ENCODE results near the gene HRG.
"Not testable (repeated sequence)": the region's sequence is repeated elsewhere in the genome, so short reads cannot be mapped to it uniquely, and the experiment has no call there.

HRG gene

DNA sequence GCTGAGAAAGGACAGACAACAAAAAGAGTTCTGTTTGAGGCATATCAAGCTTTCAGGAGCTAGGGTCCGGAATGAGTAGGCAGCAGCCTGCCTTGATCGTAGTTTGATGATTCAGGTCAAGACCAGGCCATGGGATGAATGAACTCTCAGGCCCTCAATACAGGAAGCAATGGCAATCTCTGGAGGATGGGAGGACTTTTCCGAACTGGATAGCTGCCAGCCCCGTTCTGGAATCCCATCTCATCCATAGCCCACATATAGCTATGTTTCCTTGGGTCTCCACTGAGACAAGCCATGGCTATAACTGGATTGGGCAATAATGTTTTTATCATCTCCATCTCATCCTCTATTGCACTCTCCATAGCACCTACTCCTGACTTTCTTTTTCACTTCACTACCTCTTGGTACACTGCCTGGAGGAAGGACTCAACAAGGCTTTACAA lies 40.2 kb upstream of the HRG start:
- Histone ChIP-seq H3K27ac (ENCODE audit: low read depth, low read length) (no peak overlapping the region), H3K4me1 (ENCODE audit: insufficient read depth, low read length) (no peaks in the 10 kb centered on the region), H3K36me3 (ENCODE audit: insufficient read depth, low read length) (no peaks in the 10 kb centered on the region), H3K27me3 (ENCODE audit: insufficient read depth, low read length) (no peaks in the 10 kb centered on the region), H3K4me3 (ENCODE audit: low read length) (no peak overlapping the region), H3K9me3 (ENCODE audit: insufficient read depth, low read depth, low read length) (no peaks in the 10 kb centered on the region), H3K9ac (ENCODE audit: low read depth, low read length) (no peak overlapping the region)
- 92% methylated on average over 4 of the region's 4 CpGs for WGBS

DNA sequence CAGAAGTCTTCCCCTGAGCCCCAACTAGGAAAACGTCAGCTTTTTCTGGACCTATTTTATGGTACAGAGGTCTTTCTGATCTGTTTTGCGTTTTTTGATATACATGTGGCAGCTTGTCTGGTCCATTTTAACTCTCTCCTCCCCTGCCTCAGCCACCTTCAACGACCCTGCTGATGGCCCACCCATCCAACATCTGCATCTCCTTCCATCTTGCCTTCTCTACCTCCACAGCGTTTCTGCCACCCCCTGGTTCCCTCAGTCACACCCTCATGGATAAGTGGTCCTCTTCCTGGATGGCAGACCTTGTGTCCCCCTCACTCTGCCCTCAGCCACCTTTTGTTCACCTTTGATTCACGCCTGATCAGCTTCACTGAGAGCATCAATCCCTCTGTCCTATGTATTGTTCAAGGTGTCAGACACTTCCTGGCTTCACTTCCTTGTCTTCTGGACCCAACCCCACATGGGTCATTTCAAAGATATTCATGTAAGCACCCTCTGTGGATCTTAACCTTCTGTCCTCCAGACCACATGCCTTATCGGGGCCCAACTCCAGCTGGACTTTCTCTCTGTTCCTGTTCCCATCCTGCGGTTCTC lies 39.5 kb upstream of the HRG start:
- WGBS, result 88% methylated on average over 7 of the region's 7 CpGs
- Histone ChIP-seq H3K9ac (ENCODE audit: low read depth, low read length) (no peak overlapping the region), H3K27me3 (ENCODE audit: insufficient read depth, low read length) (no peaks in the 10 kb centered on the region)

DNA sequence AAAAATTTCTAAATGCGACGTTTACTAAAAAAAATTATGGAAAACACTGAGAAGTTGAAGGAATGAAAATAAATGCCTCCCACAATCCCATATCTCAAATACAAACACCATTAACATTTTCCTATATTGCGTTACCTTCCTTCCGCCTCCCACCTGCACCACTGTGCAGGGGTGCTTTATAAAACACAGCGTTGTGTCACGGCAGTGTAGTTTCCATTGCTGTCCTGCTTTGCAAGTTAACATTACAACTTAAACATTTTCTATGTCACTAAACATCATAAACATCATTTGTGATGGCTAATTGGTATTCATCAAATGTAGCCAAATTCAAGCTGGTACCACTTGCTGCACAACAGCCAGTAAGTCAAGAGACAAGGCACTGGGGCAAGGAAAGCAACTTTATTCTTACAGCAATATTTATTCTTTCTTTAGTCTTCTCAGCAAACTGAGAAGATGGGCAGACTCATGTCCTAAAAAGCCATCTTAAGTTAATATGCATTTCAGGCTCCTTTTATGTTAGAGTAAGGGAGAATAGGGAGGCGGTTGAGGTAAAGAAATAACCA lies 37.9 kb upstream of the HRG start:
- no peak overlapping the region for H3K9ac ChIP-seq (ENCODE audit: low read depth, low read length)
- no peak overlapping the region for H3K4me3 ChIP-seq (ENCODE audit: low read length)
- no peak overlapping the region for H3K27ac ChIP-seq (ENCODE audit: low read depth, low read length)
- H3K27me3 ChIP-seq (ENCODE audit: insufficient read depth, low read length), result no peaks in the 10 kb centered on the region
- H3K9me3 ChIP-seq (ENCODE audit: insufficient read depth, low read depth, low read length), result no peaks in the 10 kb centered on the region
- H3K4me1 ChIP-seq (ENCODE audit: insufficient read depth, low read length), result no peaks in the 10 kb centered on the region
- no peaks in the 10 kb centered on the region for H3K36me3 ChIP-seq (ENCODE audit: insufficient read depth, low read length)
- WGBS, result 93% methylated on average over 6 of the region's 7 CpGs

More for the DNA sequence above, 39.5 kb upstream of the HRG start:
- no peaks in the 10 kb centered on the region for H3K4me1 ChIP-seq (ENCODE audit: insufficient read depth, low read length)
- H3K9me3 ChIP-seq (ENCODE audit: insufficient read depth, low read depth, low read length), result no peaks in the 10 kb centered on the region
- H3K4me3 ChIP-seq (ENCODE audit: low read length), result no peak overlapping the region
- no peaks in the 10 kb centered on the region for H3K36me3 ChIP-seq (ENCODE audit: insufficient read depth, low read length)
- no peak overlapping the region for H3K27ac ChIP-seq (ENCODE audit: low read depth, low read length)

DNA sequence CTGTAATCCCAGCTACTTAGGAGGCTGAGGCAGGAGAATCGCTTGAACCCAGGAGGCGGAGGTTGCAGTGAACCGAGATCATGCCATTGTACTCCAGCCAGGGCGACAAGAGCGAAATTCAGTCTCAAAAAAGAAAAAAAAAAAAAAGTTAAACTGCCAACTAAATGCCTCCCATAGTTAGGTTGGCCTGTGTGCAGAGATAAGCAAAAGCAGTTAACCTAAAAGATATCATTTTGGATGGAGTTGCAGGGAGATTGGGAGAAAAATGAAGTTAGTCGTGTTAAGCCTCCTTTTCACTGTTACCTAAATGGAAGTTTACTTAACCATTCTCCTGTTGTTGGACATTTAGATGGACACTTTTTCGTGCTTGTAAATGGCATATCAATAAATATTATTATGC lies 37.1 kb upstream of the HRG start:
- Histone ChIP-seq H3K4me3 (ENCODE audit: low read length) (no peak overlapping the region), H3K27me3 (ENCODE audit: insufficient read depth, low read length) (no peaks in the 10 kb centered on the region), H3K27ac (ENCODE audit: low read depth, low read length) (no peak overlapping the region), H3K9ac (ENCODE audit: low read depth, low read length) (no peak overlapping the region), H3K36me3 (ENCODE audit: insufficient read depth, low read length) (no peaks in the 10 kb centered on the region), H3K4me1 (ENCODE audit: insufficient read depth, low read length) (no peaks in the 10 kb centered on the region), H3K9me3 (ENCODE audit: insufficient read depth, low read depth, low read length) (no peaks in the 10 kb centered on the region)
- WGBS, result 93% methylated on average over 6 of the region's 7 CpGs

DNA sequence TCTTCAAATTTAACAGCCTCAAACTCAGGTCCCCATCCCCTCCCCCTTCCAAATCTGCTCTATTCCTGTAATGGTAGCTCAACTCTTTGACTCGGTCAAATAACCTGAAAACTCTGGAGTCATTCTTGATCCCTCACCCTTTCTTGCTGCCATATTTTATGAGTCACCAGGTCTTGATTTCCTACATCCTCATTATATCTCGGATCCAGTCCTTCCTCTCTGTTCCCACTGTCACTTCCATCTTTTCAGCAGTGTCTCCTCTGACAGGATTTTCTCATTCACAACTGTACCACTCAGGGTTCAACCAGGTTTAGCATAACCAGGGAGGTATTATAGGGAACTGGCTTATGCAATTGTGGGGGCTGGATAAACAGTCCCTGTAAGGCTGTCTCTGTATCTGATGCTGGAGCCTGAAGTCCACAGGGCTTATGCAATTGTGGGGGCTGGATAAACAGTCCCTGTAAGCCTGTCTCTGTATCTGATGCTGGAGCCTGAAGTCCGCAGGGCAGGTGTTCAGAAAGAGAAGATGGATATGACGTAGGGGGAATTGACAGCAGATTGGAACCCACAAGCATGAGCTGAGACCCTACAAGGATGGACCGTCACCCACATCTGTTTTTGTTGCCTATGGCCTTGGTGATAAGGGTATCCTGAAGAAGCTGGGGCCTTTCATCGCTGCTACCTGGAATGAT lies 34.7 kb upstream of the HRG start:
- H3K27me3 ChIP-seq (ENCODE audit: insufficient read depth, low read length), result no peaks in the 10 kb centered on the region
- H3K36me3 ChIP-seq (ENCODE audit: insufficient read depth, low read length), result no peaks in the 10 kb centered on the region
- no peaks in the 10 kb centered on the region for H3K9me3 ChIP-seq (ENCODE audit: insufficient read depth, low read depth, low read length)
- H3K27ac ChIP-seq (ENCODE audit: low read depth, low read length), result no peak overlapping the region
- no peaks in the 10 kb centered on the region for H3K4me1 ChIP-seq (ENCODE audit: insufficient read depth, low read length)
- no peak overlapping the region for H3K9ac ChIP-seq (ENCODE audit: low read depth, low read length)
- 93% methylated on average over 6 of the region's 6 CpGs for WGBS
- H3K4me3 ChIP-seq (ENCODE audit: low read length), result no peak overlapping the region

DNA sequence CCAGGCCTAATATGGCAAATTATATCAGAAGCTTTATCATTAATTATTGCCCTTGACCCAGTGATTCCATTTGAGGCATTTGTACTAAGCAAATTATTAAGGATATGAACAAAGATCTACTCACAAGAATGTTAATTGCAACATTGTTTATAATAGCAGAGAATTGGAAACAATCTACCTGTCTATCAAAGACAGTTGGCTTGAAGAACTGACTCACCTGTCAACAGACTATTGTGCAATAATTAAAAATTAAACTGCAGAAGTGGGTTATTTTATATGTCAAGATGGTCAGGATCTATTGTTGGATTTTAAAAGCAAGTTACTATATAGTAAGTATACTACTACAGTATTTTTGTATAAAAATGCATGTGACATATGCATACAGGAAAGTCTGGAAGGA lies 32.3 kb upstream of the HRG start:
- H3K9me3 ChIP-seq (ENCODE audit: insufficient read depth, low read depth, low read length), result no peaks in the 10 kb centered on the region
- no peaks in the 10 kb centered on the region for H3K4me1 ChIP-seq (ENCODE audit: insufficient read depth, low read length)
- H3K4me3 ChIP-seq (ENCODE audit: low read length), result no peak overlapping the region
- no peaks in the 10 kb centered on the region for H3K27me3 ChIP-seq (ENCODE audit: insufficient read depth, low read length)
- H3K27ac ChIP-seq (ENCODE audit: low read depth, low read length), result no peak overlapping the region
- no peak overlapping the region for H3K9ac ChIP-seq (ENCODE audit: low read depth, low read length)
- H3K36me3 ChIP-seq (ENCODE audit: insufficient read depth, low read length), result no peaks in the 10 kb centered on the region

DNA sequence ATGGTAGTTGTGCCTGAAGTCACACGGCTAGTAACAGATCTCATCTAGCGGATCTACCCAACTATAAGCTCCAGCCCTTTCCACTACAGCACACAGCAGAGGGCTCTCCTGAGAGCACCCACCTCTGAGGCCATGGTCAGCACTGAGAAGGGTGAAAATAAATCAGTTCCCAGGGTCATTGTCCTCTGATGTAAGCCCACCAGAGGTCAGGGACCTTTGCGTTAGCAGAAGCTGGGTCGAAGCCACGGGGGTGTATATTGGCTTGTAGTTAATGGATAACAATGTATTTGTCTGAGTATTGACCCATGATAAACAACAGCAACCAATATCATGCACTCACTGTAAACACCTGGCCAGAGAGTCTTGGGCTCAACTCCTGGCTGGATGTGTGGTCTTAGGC lies 31.6 kb upstream of the HRG start:
- not testable (repeated sequence) for H3K4me1 ChIP-seq (ENCODE audit: insufficient read depth, low read length); H3K36me3 ChIP-seq (ENCODE audit: insufficient read depth, low read length); H3K27me3 ChIP-seq (ENCODE audit: insufficient read depth, low read length); H3K9ac ChIP-seq (ENCODE audit: low read depth, low read length); H3K9me3 ChIP-seq (ENCODE audit: insufficient read depth, low read depth, low read length); H3K4me3 ChIP-seq (ENCODE audit: low read length); H3K27ac ChIP-seq (ENCODE audit: low read depth, low read length)
- 97% methylated on average over 4 of the region's 5 CpGs for WGBS

DNA sequence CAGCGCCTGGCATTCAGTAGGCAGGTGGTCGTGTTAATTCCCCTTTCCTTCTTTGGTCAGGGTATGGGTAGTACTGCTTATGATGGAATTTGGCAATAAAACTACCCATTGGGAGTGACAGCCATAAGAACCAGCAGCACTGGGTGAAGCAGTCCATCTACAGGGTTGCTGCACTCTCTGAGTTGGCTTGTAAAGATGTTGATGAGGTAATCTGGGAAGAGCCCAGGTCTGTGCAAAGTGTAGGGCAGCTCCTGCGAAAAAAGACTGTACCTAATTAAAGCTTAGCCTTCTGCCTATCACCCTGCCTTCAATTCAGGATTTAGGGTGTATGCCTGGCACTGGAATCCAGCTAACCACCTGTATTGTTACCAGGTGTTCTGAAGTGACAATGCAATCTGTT lies 30.3 kb upstream of the HRG start:
- H3K36me3 ChIP-seq (ENCODE audit: insufficient read depth, low read length), result no peaks in the 10 kb centered on the region
- peaks cover 6% of the 10 kb centered on the region for H3K4me1 ChIP-seq (ENCODE audit: insufficient read depth, low read length)
- no peak overlapping the region for H3K4me3 ChIP-seq (ENCODE audit: low read length)
- no peak overlapping the region for H3K9ac ChIP-seq (ENCODE audit: low read depth, low read length)
- H3K27me3 ChIP-seq (ENCODE audit: insufficient read depth, low read length), result no peaks in the 10 kb centered on the region
- no peak overlapping the region for H3K27ac ChIP-seq (ENCODE audit: low read depth, low read length)
- WGBS, result 92% methylated on average over 3 of the region's 3 CpGs
- no peaks in the 10 kb centered on the region for H3K9me3 ChIP-seq (ENCODE audit: insufficient read depth, low read depth, low read length)

DNA sequence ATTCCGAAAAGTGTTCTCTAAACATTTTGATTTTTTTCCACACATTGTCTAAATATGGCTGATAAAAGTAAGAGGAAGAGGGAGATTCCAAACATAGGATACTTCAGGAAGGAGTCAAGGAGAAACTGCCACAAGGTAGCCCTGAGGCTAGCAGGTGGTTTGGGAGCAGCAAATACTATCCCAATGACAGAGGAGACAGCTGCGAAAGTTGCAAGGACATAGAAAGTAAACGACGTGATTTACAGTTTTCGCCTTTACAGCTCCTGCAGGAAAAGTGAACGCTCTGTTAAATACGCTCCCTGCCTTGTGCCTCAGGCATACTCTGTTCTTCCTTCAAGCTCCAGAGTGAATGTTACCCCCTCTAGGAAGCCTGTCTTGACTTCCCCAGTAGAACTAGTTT lies 29.3 kb upstream of the HRG start:
- H3K4me3 ChIP-seq (ENCODE audit: low read length), result no peak overlapping the region
- H3K36me3 ChIP-seq (ENCODE audit: insufficient read depth, low read length), result no peaks in the 10 kb centered on the region
- no peak overlapping the region for H3K27ac ChIP-seq (ENCODE audit: low read depth, low read length)
- no peak overlapping the region for H3K9ac ChIP-seq (ENCODE audit: low read depth, low read length)
- H3K4me1 ChIP-seq (ENCODE audit: insufficient read depth, low read length), result peaks cover 9% of the 10 kb centered on the region
- H3K27me3 ChIP-seq (ENCODE audit: insufficient read depth, low read length), result no peaks in the 10 kb centered on the region
- no peaks in the 10 kb centered on the region for H3K9me3 ChIP-seq (ENCODE audit: insufficient read depth, low read depth, low read length)
- WGBS, result 95% methylated on average over 7 of the region's 7 CpGs

DNA sequence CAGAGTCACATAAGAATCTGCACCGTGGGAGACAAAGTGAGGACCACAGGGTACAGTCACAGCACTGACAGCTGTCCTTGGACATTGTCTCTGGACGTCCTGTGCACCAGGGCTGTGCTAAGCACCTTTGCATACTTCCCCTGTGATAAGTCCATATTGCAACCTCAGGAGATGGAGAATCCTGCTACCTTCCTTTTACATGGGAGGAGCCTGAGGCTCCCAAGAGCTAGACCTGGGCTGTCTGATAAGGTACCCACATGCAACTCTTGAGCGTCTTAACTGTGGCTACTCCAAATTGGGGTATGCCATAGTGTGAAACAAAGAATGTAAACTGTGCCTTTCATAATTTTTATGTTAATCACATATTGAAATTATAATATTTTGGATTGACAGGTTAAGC lies 28.1 kb upstream of the HRG start:
- no peak overlapping the region for H3K9ac ChIP-seq (ENCODE audit: low read depth, low read length)
- H3K4me1 ChIP-seq (ENCODE audit: insufficient read depth, low read length), result peaks cover 9% of the 10 kb centered on the region
- 86% methylated on average over 3 of the region's 3 CpGs for WGBS
- no peaks in the 10 kb centered on the region for H3K36me3 ChIP-seq (ENCODE audit: insufficient read depth, low read length)
- no peak overlapping the region for H3K27ac ChIP-seq (ENCODE audit: low read depth, low read length)
- no peak overlapping the region for H3K4me3 ChIP-seq (ENCODE audit: low read length)
- H3K9me3 ChIP-seq (ENCODE audit: insufficient read depth, low read depth, low read length), result no peaks in the 10 kb centered on the region
- H3K27me3 ChIP-seq (ENCODE audit: insufficient read depth, low read length), result 0 out of 2 replicates have a peak, but pooled peaks cover 4% of the 10 kb centered on the region

DNA sequence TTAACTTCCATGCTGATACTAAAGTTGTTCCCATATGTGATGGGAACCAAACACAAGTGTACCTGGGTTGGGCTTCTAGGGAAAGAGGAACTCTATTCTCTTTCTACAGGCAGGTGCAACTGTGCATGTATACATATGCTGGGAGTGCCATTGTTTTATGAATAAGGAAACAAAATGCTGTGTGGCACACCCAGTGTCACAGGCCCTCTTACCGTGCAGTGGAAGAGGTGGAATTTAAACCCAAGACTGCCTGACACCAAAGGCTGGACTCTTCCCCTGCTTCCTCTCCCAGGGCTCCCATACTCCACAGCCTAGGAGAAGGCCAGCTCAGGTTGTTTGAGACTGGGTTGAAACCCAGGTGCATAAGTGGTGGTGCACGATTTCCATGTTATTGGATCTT lies 27.6 kb upstream of the HRG start:
- Histone ChIP-seq H3K9me3 (ENCODE audit: insufficient read depth, low read depth, low read length) (no peaks in the 10 kb centered on the region), H3K4me1 (ENCODE audit: insufficient read depth, low read length) (peaks cover 14% of the 10 kb centered on the region), H3K27me3 (ENCODE audit: insufficient read depth, low read length) (0 out of 2 replicates have a peak, but pooled peaks cover 4% of the 10 kb centered on the region), H3K4me3 (ENCODE audit: low read length) (no peak overlapping the region), H3K27ac (ENCODE audit: low read depth, low read length) (no peak overlapping the region), H3K36me3 (ENCODE audit: insufficient read depth, low read length) (no peaks in the 10 kb centered on the region), H3K9ac (ENCODE audit: low read depth, low read length) (no peak overlapping the region)
- WGBS, result 100% methylated on average over 2 of the region's 2 CpGs

Data from HUES64 (cell line).